Measurements from ENCODE around the gene EXOC3L4. TPM values are rescaled to one million over a fixed set of nuclear protein-coding genes. Genes with fewer than 3 reads are reported as not detected.
"Not testable (repeated sequence)": the region's sequence is repeated elsewhere in the genome, so short reads cannot be mapped to it uniquely, and the experiment has no call there.

The EXOC3L4 gene
- total and polyA plus RNA-seq, 2 donors, result 0.79 to 3.2 TPM

DNA sequence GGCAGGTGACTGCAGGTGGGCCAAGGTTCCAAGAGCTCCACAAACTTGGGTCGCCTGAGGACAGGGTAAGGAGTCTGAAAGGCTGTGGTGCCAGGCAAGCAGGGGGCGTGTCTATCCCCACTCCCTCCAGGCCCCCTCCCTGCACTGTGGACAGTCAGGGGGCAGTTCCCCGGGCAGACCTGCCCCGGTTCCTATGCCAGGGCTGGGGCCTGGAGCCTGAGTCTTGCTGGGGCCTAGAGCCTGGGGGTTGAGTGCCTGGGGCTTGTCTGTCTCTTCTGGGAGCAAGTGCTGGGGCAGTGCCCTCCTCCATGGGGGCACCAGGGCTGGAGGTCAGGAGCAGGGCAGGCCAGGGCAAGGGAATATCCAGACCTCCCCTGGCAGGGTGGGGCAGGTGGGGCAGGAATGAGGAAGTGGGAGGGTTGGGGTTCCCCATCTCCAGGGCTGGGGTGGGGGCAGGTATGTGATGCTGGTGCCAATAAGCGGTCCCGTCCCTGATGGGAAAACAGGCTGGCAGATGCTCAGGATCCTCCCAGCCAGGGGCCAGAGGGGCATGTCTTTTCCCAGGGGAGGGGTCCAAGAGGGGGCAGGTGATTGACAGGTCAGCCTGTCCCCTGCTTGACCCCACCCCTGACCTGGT lies 16.8 kb downstream of the EXOC3L4 start:
- Histone ChIP-seq H3K4me3 (ENCODE audit: low read depth, low read length) (no peak overlapping the region), H3K4me1 (ENCODE audit: insufficient read depth) (no peaks in the 10 kb centered on the region), H3K27ac (ENCODE audit: low read depth) (no peak overlapping the region), H3K36me3 (ENCODE audit: insufficient read depth) (no peaks in the 10 kb centered on the region)
- DNase-seq (ENCODE audit: extremely low spot score), result no peak
- WGBS, result 86% methylated on average over 6 of the region's 6 CpGs

DNA sequence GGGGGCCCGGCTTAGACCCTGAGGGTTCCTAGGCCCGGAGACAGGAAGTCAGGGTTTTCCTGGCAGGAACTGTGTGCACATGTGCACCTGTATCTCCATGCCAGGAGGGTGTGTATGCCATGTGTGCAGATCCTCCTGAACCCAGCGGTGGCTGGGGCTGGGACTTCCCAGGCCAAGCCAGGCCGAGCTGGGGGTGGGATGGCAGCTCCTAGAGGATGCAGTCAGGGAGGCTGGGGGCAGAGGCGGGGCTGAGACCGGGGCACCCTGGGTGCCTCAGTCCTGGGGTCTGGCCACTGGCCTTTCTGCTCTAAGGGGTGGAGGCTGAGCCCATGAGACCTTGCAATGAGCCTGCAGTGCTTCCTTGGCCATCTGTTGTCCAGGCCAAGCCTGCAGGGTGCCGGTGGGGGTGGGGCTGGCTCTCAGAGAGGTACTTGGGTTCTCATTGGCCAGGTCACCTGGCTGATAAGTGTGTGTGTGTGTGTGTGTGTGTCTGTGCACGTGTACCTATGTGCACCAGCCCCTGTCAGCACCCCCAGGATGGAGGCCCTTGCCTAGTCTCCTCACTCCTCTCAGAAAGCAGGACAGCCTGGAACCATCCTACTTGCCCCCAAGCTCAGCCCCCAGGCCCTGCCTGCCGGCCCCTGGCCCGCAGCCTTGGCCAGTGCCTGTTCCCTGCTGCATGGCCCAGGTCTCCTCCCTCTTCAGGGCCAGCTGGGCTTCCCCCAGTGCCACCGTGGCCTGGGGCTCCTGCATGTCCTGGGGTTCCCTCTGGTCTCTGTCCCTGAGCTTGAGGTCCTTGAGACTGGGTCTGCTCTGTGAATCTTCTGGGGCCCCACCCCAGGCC lies 18.1 kb downstream of the EXOC3L4 start:
- DNase-seq (ENCODE audit: extremely low spot score), result no peak
- WGBS, result 79% methylated on average over 11 of the region's 11 CpGs
- Histone ChIP-seq H3K4me3 (ENCODE audit: low read depth, low read length) (no peak overlapping the region), H3K4me1 (ENCODE audit: insufficient read depth) (no peaks in the 10 kb centered on the region), H3K27ac (ENCODE audit: low read depth) (no peak overlapping the region), H3K36me3 (ENCODE audit: insufficient read depth) (no peaks in the 10 kb centered on the region)

DNA sequence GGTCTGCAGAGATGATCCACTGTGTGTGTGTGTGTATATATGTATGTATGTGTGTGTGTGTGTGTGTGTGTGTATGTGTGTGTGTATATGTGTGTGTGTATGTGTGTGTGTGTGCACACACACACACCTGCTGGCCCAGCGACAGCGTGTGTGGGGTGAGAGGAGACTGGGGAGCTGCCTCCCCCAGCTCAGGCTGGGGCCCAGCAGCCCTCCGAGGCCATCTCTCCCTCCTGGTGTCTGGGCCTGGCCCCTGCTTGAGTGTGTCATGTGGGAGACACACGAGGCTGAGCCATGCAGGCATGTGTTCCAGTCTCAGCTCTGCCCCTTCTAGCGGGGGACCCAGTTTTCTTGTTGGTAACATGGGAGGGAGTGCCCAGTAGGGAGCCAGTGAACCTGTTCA lies 18.8 kb downstream of the EXOC3L4 start:
- DNase-seq (ENCODE audit: extremely low spot score), result no peak
- H3K4me1 ChIP-seq (ENCODE audit: insufficient read depth), result no peaks in the 10 kb centered on the region
- no peak overlapping the region for H3K27ac ChIP-seq (ENCODE audit: low read depth)
- no peaks in the 10 kb centered on the region for H3K36me3 ChIP-seq (ENCODE audit: insufficient read depth)
- 88% methylated on average over 5 of the region's 5 CpGs for WGBS
- H3K4me3 ChIP-seq (ENCODE audit: low read depth, low read length), result no peak overlapping the region

DNA sequence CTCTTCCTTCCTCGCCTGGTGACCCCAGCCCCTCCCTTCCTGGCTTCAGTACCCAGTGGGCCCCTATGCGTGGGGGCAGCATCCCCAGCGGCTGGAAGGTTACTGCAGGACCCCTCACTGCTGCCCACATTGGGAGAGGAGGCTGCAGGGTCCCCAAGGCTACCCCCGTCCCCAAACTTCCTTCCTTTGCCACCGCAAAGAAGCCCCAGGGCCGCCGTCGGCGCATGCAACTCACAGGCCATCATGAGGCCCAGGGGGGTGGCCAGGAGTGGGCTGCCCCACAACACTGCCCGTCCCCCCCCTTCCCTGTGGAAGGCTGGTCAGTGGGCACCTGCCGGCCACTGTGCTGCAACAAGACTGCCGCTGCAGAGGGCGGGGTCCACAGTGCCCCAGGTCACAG lies 19.2 kb downstream of the EXOC3L4 start:
- WGBS, result 88% methylated on average over 13 of the region's 13 CpGs
- Histone ChIP-seq H3K27ac (ENCODE audit: low read depth) (no peak overlapping the region), H3K36me3 (ENCODE audit: insufficient read depth) (no peaks in the 10 kb centered on the region), H3K4me3 (ENCODE audit: low read depth, low read length) (no peak overlapping the region), H3K4me1 (ENCODE audit: insufficient read depth) (no peaks in the 10 kb centered on the region)
- DNase-seq (ENCODE audit: extremely low spot score), result no peak

DNA sequence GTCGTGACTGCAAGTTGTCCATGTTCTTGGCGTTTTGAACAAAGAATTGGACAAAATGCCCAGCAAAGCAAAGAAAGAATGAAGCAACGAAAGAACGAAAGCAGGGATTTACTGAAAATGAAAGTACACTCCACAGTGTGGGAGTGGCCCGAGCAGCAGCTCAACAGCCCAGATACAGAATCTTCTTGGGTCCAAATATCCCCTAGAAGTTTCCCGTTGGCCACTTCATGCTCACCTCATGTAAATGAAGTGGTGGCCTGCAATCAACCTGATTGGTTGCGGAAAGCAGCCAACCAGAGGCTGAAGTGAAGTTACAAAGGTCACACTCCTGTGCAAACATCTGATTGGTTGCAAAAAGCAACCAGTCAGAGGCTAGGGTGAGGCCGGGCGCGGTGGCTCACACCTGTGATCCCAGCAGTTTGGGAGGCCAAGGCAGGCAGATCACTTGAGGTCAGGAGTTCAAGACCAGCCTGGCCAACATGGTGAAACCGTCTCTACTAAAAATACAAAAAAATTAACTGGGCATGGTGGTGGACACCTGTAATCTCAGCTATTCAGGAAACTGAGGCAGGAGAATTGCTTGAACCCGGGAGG lies 20.7 kb downstream of the EXOC3L4 start:
- H3K27ac ChIP-seq (ENCODE audit: low read depth); H3K4me3 ChIP-seq (ENCODE audit: low read depth, low read length); H3K36me3 ChIP-seq (ENCODE audit: insufficient read depth); DNase-seq (ENCODE audit: extremely low spot score); H3K4me1 ChIP-seq (ENCODE audit: insufficient read depth): not testable (repeated sequence)
- 64% methylated on average over 12 of the region's 12 CpGs for WGBS

DNA sequence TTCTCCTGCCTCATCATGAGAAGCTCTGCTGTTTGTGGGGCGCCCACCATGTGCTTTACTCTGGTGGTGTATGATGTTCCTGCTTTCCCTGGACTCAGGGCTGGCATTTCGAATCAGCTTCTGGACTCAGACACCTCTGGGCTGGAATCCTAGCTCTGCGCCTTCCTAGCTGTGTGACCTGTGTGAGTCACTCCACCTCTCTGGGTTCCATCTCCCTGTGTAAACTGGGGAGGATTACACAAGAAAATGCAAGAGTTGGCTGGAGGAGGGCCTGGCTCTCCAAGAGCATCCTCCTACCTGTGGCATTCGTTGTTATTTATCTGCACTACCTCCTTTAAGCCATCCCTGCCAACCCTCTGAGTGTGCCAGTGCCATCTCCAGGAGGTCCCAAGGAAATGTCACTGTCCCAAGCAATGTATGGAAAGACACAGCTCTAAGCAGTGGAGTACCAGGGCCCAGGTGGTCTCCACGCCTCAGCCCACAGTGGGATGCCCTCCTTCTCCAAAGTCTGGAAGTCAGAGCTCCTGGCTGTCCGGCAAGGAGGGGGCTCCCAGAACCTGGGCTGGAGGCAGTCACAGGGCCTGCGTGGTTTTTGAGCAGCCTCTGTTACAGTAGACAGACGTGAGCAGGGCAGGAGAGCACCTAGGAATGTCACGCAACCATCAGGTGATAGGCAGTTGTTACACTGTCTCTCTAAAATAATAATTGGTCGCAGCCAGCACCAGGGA lies 21.5 kb downstream of the EXOC3L4 start:
- no peak overlapping the region for H3K4me3 ChIP-seq (ENCODE audit: low read depth, low read length)
- DNase-seq (ENCODE audit: extremely low spot score), result no peak
- WGBS, result 88% methylated on average over 10 of the region's 10 CpGs
- H3K36me3 ChIP-seq (ENCODE audit: insufficient read depth), result no peaks in the 10 kb centered on the region
- H3K4me1 ChIP-seq (ENCODE audit: insufficient read depth), result no peaks in the 10 kb centered on the region
- H3K27ac ChIP-seq (ENCODE audit: low read depth), result no peak overlapping the region

DNA sequence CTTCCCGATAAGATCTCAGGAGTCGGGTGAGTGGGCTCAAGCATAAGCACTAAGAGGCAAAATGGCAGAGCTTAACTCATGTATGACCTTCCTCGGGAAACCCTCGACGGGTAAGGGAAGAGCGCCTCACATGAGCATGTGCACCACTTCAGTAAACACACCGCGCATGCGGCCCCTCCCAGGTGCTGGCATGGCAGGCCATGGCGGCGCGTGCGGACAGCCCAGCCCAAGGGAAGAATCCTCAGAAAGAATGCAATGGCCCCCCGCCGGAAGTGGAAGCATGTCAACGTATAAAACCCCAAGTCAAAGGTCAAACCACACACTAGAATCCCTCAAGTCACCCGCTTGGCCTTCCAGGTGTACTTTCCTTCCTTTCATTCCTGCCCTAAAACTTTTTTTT lies 22.1 kb downstream of the EXOC3L4 start:
- WGBS, result 85% methylated on average over 17 of the region's 17 CpGs
- DNase-seq (ENCODE audit: extremely low spot score), result no peak
- Histone ChIP-seq H3K4me1 (ENCODE audit: insufficient read depth) (no peaks in the 10 kb centered on the region), H3K27ac (ENCODE audit: low read depth) (no peak overlapping the region), H3K4me3 (ENCODE audit: low read depth, low read length) (no peak overlapping the region), H3K36me3 (ENCODE audit: insufficient read depth) (no peaks in the 10 kb centered on the region)

DNA sequence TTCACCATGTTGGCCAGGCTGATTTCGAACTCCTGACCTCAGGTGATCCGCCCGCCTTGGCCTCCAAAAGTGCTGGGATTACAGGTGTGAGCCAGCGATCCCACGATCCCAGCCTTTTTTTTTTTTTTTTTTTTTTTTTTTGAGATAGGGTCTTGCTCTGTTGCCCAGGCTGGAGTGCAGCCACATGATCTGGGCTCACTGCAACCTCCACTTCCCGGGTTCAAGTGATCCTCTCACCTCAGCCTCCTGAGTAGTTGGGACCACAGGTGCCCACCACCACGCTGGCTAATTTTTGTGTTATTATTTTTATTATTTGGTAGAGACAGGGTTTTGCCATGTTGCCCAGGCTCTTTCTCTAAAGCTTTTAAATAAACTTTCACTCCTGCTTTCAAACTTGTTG lies 23.0 kb downstream of the EXOC3L4 start:
- not testable (repeated sequence) for DNase-seq (ENCODE audit: extremely low spot score); H3K4me1 ChIP-seq (ENCODE audit: insufficient read depth); H3K36me3 ChIP-seq (ENCODE audit: insufficient read depth); H3K27ac ChIP-seq (ENCODE audit: low read depth); H3K4me3 ChIP-seq (ENCODE audit: low read depth, low read length)
- WGBS, result 97% methylated on average over 7 of the region's 7 CpGs

DNA sequence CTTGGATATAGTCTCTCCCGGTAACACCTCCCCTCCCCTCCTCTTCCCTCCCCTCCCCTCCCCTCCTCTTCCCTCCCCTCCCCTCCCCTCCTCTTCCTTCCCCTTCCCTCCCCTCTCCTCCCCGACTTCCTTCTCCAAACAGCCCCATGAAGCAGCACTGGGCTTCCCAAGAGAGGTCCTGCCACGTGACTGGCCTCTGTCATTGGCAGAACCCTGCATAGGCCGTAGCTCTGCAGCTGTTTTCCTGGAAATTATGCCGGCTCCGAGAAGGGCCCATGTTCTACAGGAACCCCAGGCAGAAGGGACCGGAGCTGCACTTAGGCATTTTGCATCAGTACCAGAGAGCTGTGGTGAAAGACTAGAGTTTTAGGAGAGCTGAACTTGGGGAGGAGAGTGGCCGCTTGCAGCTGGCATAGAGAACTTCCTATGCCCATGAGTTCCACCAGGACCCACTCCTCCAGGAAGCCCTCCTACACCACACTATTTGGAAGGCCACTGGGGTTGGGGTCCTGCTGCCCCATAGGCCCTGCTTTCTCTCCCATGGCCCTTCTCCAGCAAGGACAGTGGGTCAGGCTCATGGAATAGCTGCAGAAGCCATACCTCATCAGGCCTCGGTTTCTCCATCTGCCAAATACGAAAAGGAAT lies 23.6 kb downstream of the EXOC3L4 start:
- Histone ChIP-seq H3K4me3 (ENCODE audit: low read depth, low read length) (no peak overlapping the region), H3K27ac (ENCODE audit: low read depth) (no peak overlapping the region), H3K36me3 (ENCODE audit: insufficient read depth) (no peaks in the 10 kb centered on the region), H3K4me1 (ENCODE audit: insufficient read depth) (no peaks in the 10 kb centered on the region)
- no peak for DNase-seq (ENCODE audit: extremely low spot score)
- 37% methylated on average over 10 of the region's 10 CpGs for WGBS

DNA sequence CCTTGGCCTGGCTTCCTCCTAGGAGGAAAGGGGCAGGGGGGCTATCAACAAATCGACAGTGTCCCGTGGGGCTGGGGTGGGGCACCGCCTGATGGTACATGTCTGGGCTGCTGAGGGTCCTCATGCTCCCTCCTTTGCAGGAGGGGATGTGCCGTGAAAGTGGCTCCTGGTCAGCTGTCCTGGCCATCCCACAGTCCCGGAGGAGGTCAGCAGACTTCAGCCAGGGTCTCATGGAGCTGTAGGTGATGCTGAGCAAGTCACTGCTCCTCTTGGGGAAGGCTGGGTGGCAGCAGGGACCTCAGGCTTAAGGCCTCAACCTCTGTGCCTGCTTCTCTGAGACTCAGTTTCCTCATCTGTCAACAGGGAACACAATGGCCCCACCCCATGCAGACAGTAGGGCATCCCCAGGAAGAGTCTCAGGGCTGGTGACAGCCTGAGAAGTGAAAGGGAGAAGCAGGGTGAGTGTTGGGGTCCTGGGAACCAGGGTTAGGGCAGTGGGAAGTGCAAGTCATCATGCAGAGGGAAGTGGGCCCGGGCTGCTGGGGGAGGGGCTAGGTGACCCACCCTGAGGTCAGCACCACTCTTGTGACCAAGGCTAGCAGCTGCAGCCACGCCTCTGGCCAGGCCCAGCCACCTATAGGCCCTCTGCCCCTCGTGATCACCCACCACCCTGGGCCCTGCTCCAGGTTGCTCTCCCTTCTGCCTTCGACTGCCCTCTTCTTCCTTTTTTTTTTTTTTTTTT lies 24.3 kb downstream of the EXOC3L4 start:
- Histone ChIP-seq H3K4me3 (ENCODE audit: low read depth, low read length) (no peak overlapping the region), H3K36me3 (ENCODE audit: insufficient read depth) (no peaks in the 10 kb centered on the region), H3K4me1 (ENCODE audit: insufficient read depth) (no peaks in the 10 kb centered on the region), H3K27ac (ENCODE audit: low read depth) (no peak overlapping the region)
- 78% methylated on average over 9 of the region's 9 CpGs for WGBS
- DNase-seq (ENCODE audit: extremely low spot score), result no peak

DNA sequence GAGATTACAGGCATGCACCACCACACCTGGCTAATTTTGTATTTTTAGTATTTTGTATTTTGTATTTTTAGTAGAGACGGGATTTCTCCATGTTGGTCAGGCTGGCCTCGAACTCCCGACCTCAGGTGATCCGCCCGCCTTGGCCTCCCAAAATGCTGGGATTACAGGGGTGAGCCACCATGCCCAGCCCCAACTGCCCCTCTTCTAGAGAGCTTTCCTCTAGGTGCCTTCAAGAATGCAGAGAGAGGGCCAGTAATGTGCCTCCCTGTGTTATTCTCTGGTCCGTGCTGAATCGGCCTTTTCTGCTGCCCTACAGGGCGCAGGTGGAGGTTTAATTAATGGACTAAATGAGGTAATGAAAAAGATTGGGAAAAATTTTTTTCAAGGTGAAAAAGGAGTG lies 25.0 kb downstream of the EXOC3L4 start:
- not testable (repeated sequence) for H3K27ac ChIP-seq (ENCODE audit: low read depth); H3K4me1 ChIP-seq (ENCODE audit: insufficient read depth); H3K36me3 ChIP-seq (ENCODE audit: insufficient read depth); H3K4me3 ChIP-seq (ENCODE audit: low read depth, low read length); DNase-seq (ENCODE audit: extremely low spot score)
- WGBS, result 90% methylated on average over 8 of the region's 8 CpGs

DNA sequence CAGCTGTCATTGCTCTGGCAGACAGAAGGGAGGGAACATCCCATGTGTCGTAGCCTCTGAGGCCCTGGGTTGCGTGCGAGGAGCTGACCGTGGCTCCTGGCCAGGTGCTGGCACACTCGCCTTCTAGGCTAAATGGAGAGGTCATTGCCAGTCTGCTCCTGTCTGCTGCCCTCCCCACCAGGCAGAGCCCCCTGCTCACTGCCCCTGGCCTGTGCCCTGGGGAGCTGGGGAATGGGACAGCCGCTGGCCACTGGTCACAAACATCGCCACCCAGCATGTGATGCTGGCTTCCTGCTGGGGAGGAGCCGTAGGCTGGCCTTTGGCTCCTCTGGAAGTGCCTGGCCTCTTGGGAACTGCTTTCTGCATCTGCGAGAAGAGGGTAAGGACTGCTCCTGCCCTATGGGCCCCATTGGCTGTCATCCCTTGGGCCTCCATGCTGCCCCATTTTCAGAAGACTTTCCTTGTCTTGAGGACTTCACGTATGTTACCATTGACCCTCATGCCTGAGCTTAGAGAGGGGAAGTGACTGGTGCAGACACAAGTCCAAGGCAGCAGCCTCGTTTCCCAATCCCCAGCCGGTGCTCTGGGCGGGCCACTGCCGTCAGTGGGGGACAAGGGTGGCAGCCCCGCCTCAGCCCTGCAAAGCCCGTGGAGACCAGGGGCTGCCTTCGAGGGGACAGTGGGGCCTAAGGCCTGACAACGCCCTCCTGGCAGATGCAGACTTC lies 26.8 kb downstream of the EXOC3L4 start:
- Histone ChIP-seq H3K4me3 (ENCODE audit: low read depth, low read length) (no peak overlapping the region), H3K36me3 (ENCODE audit: insufficient read depth) (no peaks in the 10 kb centered on the region), H3K27ac (ENCODE audit: low read depth) (peak overlapping the region; percentile 53), H3K4me1 (ENCODE audit: insufficient read depth) (peaks cover 3% of the 10 kb centered on the region)
- WGBS, result 44% methylated on average over 18 of the region's 18 CpGs
- no peak for DNase-seq (ENCODE audit: extremely low spot score)

Measured in urinary bladder (tissue), 4 donors.